SH-SY5Y (cell line): ENCODE results near the gene VSTM2B.

Experiments
- GATA2 ChIP-seq: IDR thresholded peaks from 2 replicates; pipeline ENCODE4 v1.6.1; 2011; ENCODE audit warnings: mild to moderate bottlenecking, low read depth, low read length
- GATA3 ChIP-seq: IDR thresholded peaks from 2 replicates; pipeline ENCODE4 v1.6.1; 2011; ENCODE audit warnings: low read depth, mild to moderate bottlenecking, low read length, moderate library complexity

DNA sequence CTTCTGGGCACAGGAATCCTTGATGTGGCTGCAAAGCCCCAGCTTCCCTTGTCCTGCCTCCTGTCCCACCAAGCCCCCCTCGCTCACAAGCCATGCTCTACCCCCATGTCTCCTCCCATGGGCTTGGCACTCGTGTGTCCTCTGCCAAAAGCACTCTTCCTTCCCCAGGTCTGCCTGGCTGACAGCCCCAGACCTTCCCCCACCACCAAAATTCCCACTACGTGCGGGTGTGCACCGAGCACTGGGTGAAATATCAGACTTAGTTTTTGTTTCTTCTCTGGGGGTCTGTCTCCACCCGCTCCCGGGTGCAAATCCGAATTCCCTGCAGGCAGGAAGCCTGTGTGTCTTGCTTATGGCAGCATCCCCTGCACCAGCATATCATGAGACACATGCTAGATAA, 5.9 kb upstream of the VSTM2B start:
- TF ChIP-seq GATA3: no peak
- no peak for TF ChIP-seq GATA2
